GM12878 (cell line): ENCODE data around the gene ATAD3A. TPM values are rescaled to one million over a fixed set of nuclear protein-coding genes. Genes with fewer than 3 reads are reported as not detected.
A peak's percentile ranks its signal among the peaks of the same experiment; 100 is the strongest.

Source experiments
- CHD1 ChIP-seq: IDR thresholded peaks from 2 replicates; pipeline ENCODE4 v1.6.1; 2012; ENCODE audit warnings: low read depth, low read length, improper control_type of control experiment
- E2F8 ChIP-seq: fragments of 450-650 bp; IDR thresholded peaks from 2 replicates; pipeline ENCODE4 v1.6.1; 2018; ENCODE audit warnings: mild to moderate bottlenecking, low read depth, moderate library complexity; ENCODE audit not compliant: partially characterized antibody
- EZH2 ChIP-seq: IDR thresholded peaks from 2 replicates; pipeline ENCODE4 v1.6.1; 2012; ENCODE audit warnings: low read depth, mild to moderate bottlenecking, control low read depth, inconsistent platforms, low read length, borderline replicate concordance; ENCODE audit not compliant: control insufficient read depth
- HDGF ChIP-seq: fragments of 450-650 bp; IDR thresholded peaks from 2 replicates; pipeline ENCODE4 v1.6.1; 2016; ENCODE audit warnings: antibody characterized with exemption
- JUNB ChIP-seq: IDR thresholded peaks from 2 replicates; pipeline ENCODE4 v1.6.1; 2016; ENCODE audit warnings: antibody characterized with exemption, mild to moderate bottlenecking
- MYB ChIP-seq: fragments of 150-350 bp; IDR thresholded peaks from 2 replicates; pipeline ENCODE4 v1.6.1; 2014; ENCODE audit warnings: mild to moderate bottlenecking, low read depth, low read length, borderline replicate concordance
- NR2F1 ChIP-seq: fragments of 450-650 bp; conservative IDR thresholded peaks from 2 replicates; pipeline ENCODE4 v1.6.1; 2017; ENCODE audit warnings: mild to moderate bottlenecking
- PAX5 ChIP-seq: IDR thresholded peaks from 2 replicates; pipeline ENCODE4 v1.6.1; 2011; ENCODE audit warnings: low read depth, low read length, borderline replicate concordance
- PML ChIP-seq: IDR thresholded peaks from 2 replicates; pipeline ENCODE4 v1.6.1; 2012; ENCODE audit warnings: low read length, inconsistent platforms
- RAD21 ChIP-seq: IDR thresholded peaks from 2 replicates; pipeline ENCODE4 v1.6.1; 2011; ENCODE audit warnings: mild to moderate bottlenecking, low read depth, low read length, moderate library complexity; ENCODE audit not compliant: insufficient read depth
- RELB ChIP-seq: fragments of 450-650 bp; IDR thresholded peaks from 2 replicates; pipeline ENCODE4 v1.6.1; 2017; ENCODE audit warnings: low read depth, mild to moderate bottlenecking, moderate library complexity
- RUNX3 ChIP-seq: IDR thresholded peaks from 2 replicates; pipeline ENCODE4 v1.6.1; 2012; ENCODE audit warnings: low read length, inconsistent platforms
- TBL1XR1 ChIP-seq: IDR thresholded peaks from 2 replicates; pipeline ENCODE4 v1.6.1; 2012; ENCODE audit warnings: low read depth, low read length, improper control_type of control experiment
- TCF12 ChIP-seq: IDR thresholded peaks from 2 replicates; pipeline ENCODE4 v1.6.1; 2011; ENCODE audit warnings: low read depth, mild to moderate bottlenecking, low read length
- ZSCAN29 ChIP-seq: fragments of 450-650 bp; IDR thresholded peaks from 2 replicates; pipeline ENCODE4 v1.6.1; 2017; ENCODE audit warnings: mild to moderate bottlenecking, moderate library complexity
- polyA plus RNA-seq, 11 experiments: library from polyadenylated mRNA; depleted of rRNA in 4 of 11; unstranded in 6 of 11; stranded (reverse) in 5 of 11; fragments of >200 nt; fragmentation: Nextera tagmentation in 4 of 11; fragmentation: Illumina TruSeq in 1 of 11; extraction: Ambion mirVana in 4 of 11; extraction: Trizol in 1 of 11; gene quantifications; 1 replicate in 1 of 11; 2 replicates in 10 of 11; pipeline versions ENCODE4 v1.2.1 to v1.2.3, GENCODE V29; 2011 to 2016; ENCODE audit warnings: inconsistent platforms in 2 of 11, missing spikeins in 2 of 11, low read depth in 1 of 11
- total RNA-seq, 4 experiments: library from RNA; depleted of rRNA in 3 of 4; stranded (reverse); fragments of >200 nt in 3 of 4; fragmentation: Illumina TruSeq in 1 of 4; extraction: Trizol in 1 of 4; gene quantifications; 2 replicates each; pipeline versions ENCODE4 v1.2.1 to v1.2.3, GENCODE V29; 2013 to 2021
- TF ChIP-seq, protein P1 (sequence below), 3 experiments: IDR thresholded peaks in 2 of 3; conservative IDR thresholded peaks in 1 of 3; 2 replicates each; pipeline ENCODE4 v1.5.1; 2011; ENCODE audit warnings: low read depth in 3 of 3, low read length in 3 of 3, mild to moderate bottlenecking in 3 of 3, control low read depth in 2 of 3, moderate library complexity in 2 of 3, inconsistent platforms in 1 of 3, mixed read lengths in 1 of 3; ENCODE audit not compliant: control insufficient read depth in 2 of 3, insufficient read depth in 1 of 3; ENCODE audit errors: extremely low read depth in 1 of 3
- TF ChIP-seq, protein P2 (sequence below): fragments of 450-650 bp; IDR thresholded peaks from 2 replicates; pipeline ENCODE4 v1.6.1; 2014; ENCODE audit warnings: mild to moderate bottlenecking
- TF ChIP-seq, protein P3 (sequence below): fragments of 450-650 bp; IDR thresholded peaks from 2 replicates; pipeline ENCODE4 v1.6.1; 2017; ENCODE audit warnings: mild to moderate bottlenecking, moderate library complexity

Gene ATAD3A
- total and polyA plus RNA-seq, 10 of the 15 experiments (the other 5 are each of a cell fraction or from before 2014, with no cell fraction given) = 0.05 to 93.5 (median 38.9) TPM

DNA sequence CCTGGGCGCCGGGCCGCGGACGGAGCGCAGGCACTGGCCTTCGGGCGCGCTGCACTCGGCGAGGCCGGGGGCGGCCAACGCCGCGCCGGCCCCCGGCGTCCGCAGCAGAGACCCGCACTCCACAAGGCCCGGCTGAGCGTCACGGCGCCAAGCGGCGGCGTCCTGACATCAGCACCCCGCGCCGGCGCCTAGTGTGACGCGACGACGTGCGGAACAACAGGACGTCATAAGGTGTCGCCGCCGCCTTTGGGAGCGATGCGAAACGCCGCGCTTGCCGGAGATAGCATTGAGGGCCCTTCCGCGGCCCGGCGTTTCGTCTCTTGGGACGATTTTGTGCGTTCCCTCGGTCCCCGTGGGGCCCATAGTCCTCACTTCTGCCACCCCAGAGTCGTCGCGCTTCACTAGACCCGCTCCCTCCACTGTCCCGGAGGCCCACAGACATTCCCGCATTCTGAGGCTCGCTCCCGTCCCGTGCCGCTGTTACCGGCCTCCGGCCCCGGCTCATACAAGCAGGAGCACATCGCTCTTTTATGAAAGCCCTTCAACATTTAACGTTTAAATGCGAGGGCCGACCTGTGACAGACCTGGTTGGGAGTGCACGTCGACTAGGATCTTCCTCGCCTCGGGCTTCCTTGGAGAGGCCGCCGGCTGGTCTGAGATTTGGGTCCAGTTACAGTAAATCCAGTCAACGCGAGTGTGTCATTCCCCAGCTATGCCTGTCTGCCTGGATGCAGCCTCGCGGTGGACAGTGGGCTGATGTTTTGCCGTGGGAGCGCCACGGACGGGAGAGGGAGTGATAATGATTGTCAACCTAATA is 63.0 kb downstream of the ATAD3A start, which contains the start of gene SSU72 (continued):
- TF ChIP-seq MYB (no peak), EZH2 (no peak), PML (peak; percentile 63; the same call in 1 of the 2 replicates), TBL1XR1 (no peak; the same call in 1 of the 2 replicates), ZSCAN29 (0 out of 2 replicates have a peak, but pooled peaks have one; percentile 31), JUNB (no peak), CHD1 (no peak), HDGF (no peak), RELB (peak; percentile 76), PAX5 (no peak), RAD21 (no peak), TCF12 (peak; percentile 28; the same call in 1 of the 2 replicates), NR2F1 (peak; percentile 58), RUNX3 (no peak; the same call in 1 of the 2 replicates), E2F8 (peak; percentile 43)
- TF ChIP-seq, protein P1, sequence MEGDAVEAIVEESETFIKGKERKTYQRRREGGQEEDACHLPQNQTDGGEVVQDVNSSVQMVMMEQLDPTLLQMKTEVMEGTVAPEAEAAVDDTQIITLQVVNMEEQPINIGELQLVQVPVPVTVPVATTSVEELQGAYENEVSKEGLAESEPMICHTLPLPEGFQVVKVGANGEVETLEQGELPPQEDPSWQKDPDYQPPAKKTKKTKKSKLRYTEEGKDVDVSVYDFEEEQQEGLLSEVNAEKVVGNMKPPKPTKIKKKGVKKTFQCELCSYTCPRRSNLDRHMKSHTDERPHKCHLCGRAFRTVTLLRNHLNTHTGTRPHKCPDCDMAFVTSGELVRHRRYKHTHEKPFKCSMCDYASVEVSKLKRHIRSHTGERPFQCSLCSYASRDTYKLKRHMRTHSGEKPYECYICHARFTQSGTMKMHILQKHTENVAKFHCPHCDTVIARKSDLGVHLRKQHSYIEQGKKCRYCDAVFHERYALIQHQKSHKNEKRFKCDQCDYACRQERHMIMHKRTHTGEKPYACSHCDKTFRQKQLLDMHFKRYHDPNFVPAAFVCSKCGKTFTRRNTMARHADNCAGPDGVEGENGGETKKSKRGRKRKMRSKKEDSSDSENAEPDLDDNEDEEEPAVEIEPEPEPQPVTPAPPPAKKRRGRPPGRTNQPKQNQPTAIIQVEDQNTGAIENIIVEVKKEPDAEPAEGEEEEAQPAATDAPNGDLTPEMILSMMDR (IDR thresholded peaks at IDR 0.05 in 2 of 3, conservative IDR thresholded peaks at IDR 0.05 in 1 of 3; ENCODE audit: control insufficient read depth in 2 of 3, extremely low read depth in 1 of 3, insufficient read depth in 1 of 3, low read depth in 3 of 3, low read length in 3 of 3) = no peak
- TF ChIP-seq, protein P2, sequence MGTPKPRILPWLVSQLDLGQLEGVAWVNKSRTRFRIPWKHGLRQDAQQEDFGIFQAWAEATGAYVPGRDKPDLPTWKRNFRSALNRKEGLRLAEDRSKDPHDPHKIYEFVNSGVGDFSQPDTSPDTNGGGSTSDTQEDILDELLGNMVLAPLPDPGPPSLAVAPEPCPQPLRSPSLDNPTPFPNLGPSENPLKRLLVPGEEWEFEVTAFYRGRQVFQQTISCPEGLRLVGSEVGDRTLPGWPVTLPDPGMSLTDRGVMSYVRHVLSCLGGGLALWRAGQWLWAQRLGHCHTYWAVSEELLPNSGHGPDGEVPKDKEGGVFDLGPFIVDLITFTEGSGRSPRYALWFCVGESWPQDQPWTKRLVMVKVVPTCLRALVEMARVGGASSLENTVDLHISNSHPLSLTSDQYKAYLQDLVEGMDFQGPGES = no peak
- TF ChIP-seq, protein P3, sequence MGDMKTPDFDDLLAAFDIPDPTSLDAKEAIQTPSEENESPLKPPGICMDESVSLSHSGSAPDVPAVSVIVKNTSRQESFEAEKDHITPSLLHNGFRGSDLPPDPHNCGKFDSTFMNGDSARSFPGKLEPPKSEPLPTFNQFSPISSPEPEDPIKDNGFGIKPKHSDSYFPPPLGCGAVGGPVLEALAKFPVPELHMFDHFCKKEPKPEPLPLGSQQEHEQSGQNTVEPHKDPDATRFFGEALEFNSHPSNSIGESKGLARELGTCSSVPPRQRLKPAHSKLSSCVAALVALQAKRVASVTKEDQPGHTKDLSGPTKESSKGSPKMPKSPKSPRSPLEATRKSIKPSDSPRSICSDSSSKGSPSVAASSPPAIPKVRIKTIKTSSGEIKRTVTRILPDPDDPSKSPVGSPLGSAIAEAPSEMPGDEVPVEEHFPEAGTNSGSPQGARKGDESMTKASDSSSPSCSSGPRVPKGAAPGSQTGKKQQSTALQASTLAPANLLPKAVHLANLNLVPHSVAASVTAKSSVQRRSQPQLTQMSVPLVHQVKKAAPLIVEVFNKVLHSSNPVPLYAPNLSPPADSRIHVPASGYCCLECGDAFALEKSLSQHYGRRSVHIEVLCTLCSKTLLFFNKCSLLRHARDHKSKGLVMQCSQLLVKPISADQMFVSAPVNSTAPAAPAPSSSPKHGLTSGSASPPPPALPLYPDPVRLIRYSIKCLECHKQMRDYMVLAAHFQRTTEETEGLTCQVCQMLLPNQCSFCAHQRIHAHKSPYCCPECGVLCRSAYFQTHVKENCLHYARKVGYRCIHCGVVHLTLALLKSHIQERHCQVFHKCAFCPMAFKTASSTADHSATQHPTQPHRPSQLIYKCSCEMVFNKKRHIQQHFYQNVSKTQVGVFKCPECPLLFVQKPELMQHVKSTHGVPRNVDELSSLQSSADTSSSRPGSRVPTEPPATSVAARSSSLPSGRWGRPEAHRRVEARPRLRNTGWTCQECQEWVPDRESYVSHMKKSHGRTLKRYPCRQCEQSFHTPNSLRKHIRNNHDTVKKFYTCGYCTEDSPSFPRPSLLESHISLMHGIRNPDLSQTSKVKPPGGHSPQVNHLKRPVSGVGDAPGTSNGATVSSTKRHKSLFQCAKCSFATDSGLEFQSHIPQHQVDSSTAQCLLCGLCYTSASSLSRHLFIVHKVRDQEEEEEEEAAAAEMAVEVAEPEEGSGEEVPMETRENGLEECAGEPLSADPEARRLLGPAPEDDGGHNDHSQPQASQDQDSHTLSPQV = peak; percentile 87; the same call in 1 of the 2 replicates
